OCI-M2 (cell line): ENCODE measurements around the gene MBD1.
"Not testable (repeated sequence)": the region's sequence is repeated elsewhere in the genome, so short reads cannot be mapped to it uniquely, and the experiment has no call there.

Experiments
- DNase-seq: peaks from one replicate; lab custom pipeline; 2025; ENCODE audit not compliant: unreplicated experiment; lab: John Stamatoyannopoulos, UW

MBD1 gene

GRCh38 chr18:50281295-50281971 lies at the start of gene MBD1:
Gene MBD1, minus strand, starts transcription at chr18:50281523. Its CDS starts 1,531 bp downstream, at chr18:50279992.
- peak; percentile 78 for DNase-seq

- no peak for DNase-seq
These were observed 48.9 kb upstream of the MBD1 start for GRCh38 chr18:50330176-50330575.

- no peak for DNase-seq
These were observed 46.7 kb upstream of the MBD1 start for GRCh38 chr18:50327983-50328382.

- no peak for DNase-seq
These were observed 39.4 kb upstream of the MBD1 start for GRCh38 chr18:50320719-50321118.

GRCh38 chr18:50315100-50315871 lies 34.0 kb upstream of the MBD1 start:
- no peak for DNase-seq

GRCh38 chr18:50313873-50314460 lies 32.6 kb upstream of the MBD1 start:
- no peak for DNase-seq

- DNase-seq: no peak
These were observed 31.8 kb upstream of the MBD1 start for GRCh38 chr18:50313031-50313607.

GRCh38 chr18:50312296-50313030 lies 31.1 kb upstream of the MBD1 start:
- DNase-seq: no peak

GRCh38 chr18:50311650-50312049 lies 30.3 kb upstream of the MBD1 start:
- no peak for DNase-seq

GRCh38 chr18:50310080-50310479 lies 28.8 kb upstream of the MBD1 start:
- DNase-seq: no peak

GRCh38 chr18:50308851-50309250 lies 27.5 kb upstream of the MBD1 start:
- DNase-seq: not testable (repeated sequence)

- DNase-seq: peak; percentile 71
These were observed 26.6 kb upstream of the MBD1 start for GRCh38 chr18:50307738-50308470.

GRCh38 chr18:50307400-50307737 lies 26.0 kb upstream of the MBD1 start:
- no peak for DNase-seq

- DNase-seq: no peak
These were observed 25.6 kb upstream of the MBD1 start for GRCh38 chr18:50306944-50307343.

GRCh38 chr18:50301074-50301473 lies 19.8 kb upstream of the MBD1 start:
- no peak for DNase-seq

GRCh38 chr18:50299626-50300388 lies 18.5 kb upstream of the MBD1 start:
- no peak for DNase-seq

GRCh38 chr18:50298443-50299284 lies 17.3 kb upstream of the MBD1 start:
- no peak for DNase-seq

GRCh38 chr18:50297621-50298442 lies 16.5 kb upstream of the MBD1 start:
- DNase-seq: peak; percentile 3
